CD4-positive, CD25-positive, alpha-beta regulatory T cell (primary cell): ENCODE results near the gene PDZD2. TPM values are rescaled to one million over a fixed set of nuclear protein-coding genes. Genes with fewer than 3 reads are reported as not detected.
"Not testable (repeated sequence)": the region's sequence is repeated elsewhere in the genome, so short reads cannot be mapped to it uniquely, and the experiment has no call there.

Experiments
- ATAC-seq, 2 donors: fragments of 150-1000 bp; cut with Tn5 transposase; one replicate each; pipeline ENCODE4 v1.10.0; 2021; ENCODE audit warnings: low read depth in 2 of 2, moderate number of reproducible peaks in 2 of 2, moderate library complexity in 1 of 2
- DNase-seq, 3 donors: peaks; one replicate each; pipeline versions ENCODE4 v3.0.0 to v3.0.0-alpha.2; 2012 to 2022; ENCODE audit warnings: mixed read lengths in 1 of 3
- H3K27ac ChIP-seq: one replicate; pipeline ENCODE4 v1.7.0; 2013; ENCODE audit warnings: mild to moderate bottlenecking, low read length; ENCODE audit not compliant: insufficient read depth, poor library complexity, severe bottlenecking
- H3K27me3 ChIP-seq: one replicate; pipeline ENCODE4 v1.7.0; 2013; ENCODE audit warnings: low read length; ENCODE audit not compliant: control insufficient read depth, insufficient read depth
- H3K36me3 ChIP-seq: one replicate; pipeline ENCODE4 v1.7.0; 2013; ENCODE audit warnings: mild to moderate bottlenecking, low read length, moderate library complexity; ENCODE audit not compliant: control insufficient read depth, insufficient read depth
- H3K4me1 ChIP-seq: 2 replicates; pipeline ENCODE4 v1.7.0; 2013; ENCODE audit warnings: mild to moderate bottlenecking, low read length; ENCODE audit not compliant: insufficient read depth, control insufficient read depth, poor library complexity, severe bottlenecking
- H3K4me3 ChIP-seq: one replicate; pipeline ENCODE4 v1.7.0; 2013; ENCODE audit warnings: low read depth, mild to moderate bottlenecking, low read length, moderate library complexity
- H3K9me3 ChIP-seq, 2 experiments: 1 replicate in 1 of 2; 2 replicates in 1 of 2; pipeline ENCODE4 v1.7.0; 2013; ENCODE audit warnings: low read length in 2 of 2, mild to moderate bottlenecking in 1 of 2, moderate library complexity in 1 of 2; ENCODE audit not compliant: control insufficient read depth in 2 of 2
- H3K27ac Mint-ChIP-seq, 3 donors: one replicate each; pipeline ENCODE4 v1.8.0; 2020 to 2022; ENCODE audit warnings: mild to moderate bottlenecking in 3 of 3, mixed read lengths in 3 of 3, moderate library complexity in 2 of 3
- H3K27me3 Mint-ChIP-seq: one replicate; pipeline ENCODE4 v1.8.0; 2022; ENCODE audit warnings: mild to moderate bottlenecking, mixed read lengths
- H3K36me3 Mint-ChIP-seq: one replicate; pipeline ENCODE4 v1.8.0; 2020; ENCODE audit warnings: mixed read lengths
- H3K4me1 Mint-ChIP-seq, 4 donors: one replicate each; pipeline ENCODE4 v1.8.0; 2020 to 2022; ENCODE audit warnings: mixed read lengths in 4 of 4, mild to moderate bottlenecking in 1 of 4
- H3K4me3 Mint-ChIP-seq, 4 donors: one replicate each; pipeline ENCODE4 v1.8.0; 2020 to 2022; ENCODE audit warnings: mild to moderate bottlenecking in 4 of 4, mixed read lengths in 4 of 4, moderate library complexity in 3 of 4
- H3K9me3 Mint-ChIP-seq, 7 donors: one replicate each; pipeline ENCODE4 v1.8.0; 2020 to 2022; ENCODE audit warnings: mixed read lengths in 7 of 7, mild to moderate bottlenecking in 3 of 7, moderate library complexity in 2 of 7
- polyA plus RNA-seq, 4 donors: library from polyadenylated mRNA; unstranded; fragments of 300-500 nt; fragmentation: Illumina TruSeq; gene quantifications; one replicate each; pipeline ENCODE4 v1.2.3, GENCODE V29; 2021
- total RNA-seq: library from RNA; stranded (reverse); gene quantifications from one replicate; pipeline ENCODE4 v1.2.3, GENCODE V29; 2022

The PDZD2 gene
- total RNA-seq, result 1.3 TPM
- under 1 TPM; 0.06 to 0.41 (median 0.22) TPM for polyA plus RNA-seq

- peak within 1 kb of the TSS; percentile 82 to 87 (median 87) for H3K4me3 Mint-ChIP-seq
- no peak within 1 kb of the TSS for H3K27ac Mint-ChIP-seq
- H3K9me3 Mint-ChIP-seq, result peaks cover 0 to 4% (median 0%) of the 10 kb centered on the region in 7 donors
- Histone ChIP-seq H3K4me1 (peaks cover 5% of the 10 kb centered on the region), H3K4me3 (no peak within 1 kb of the TSS), H3K9me3 (no peaks in the 10 kb centered on the region), H3K36me3 (no peaks in the 10 kb centered on the region), H3K27me3 (peaks cover 7% of the 10 kb centered on the region), H3K27ac (no peak within 1 kb of the TSS)
- peaks cover 0 to 11% (median 0%) of the 10 kb centered on the region in 4 donors for H3K4me1 Mint-ChIP-seq
- peak; percentile 34 to 50 (median 41) for DNase-seq
- no peaks in the 10 kb centered on the region for H3K36me3 Mint-ChIP-seq
- peaks cover 13% of the 10 kb centered on the region for H3K27me3 Mint-ChIP-seq
- peak; percentile 48 to 61 for ATAC-seq
These were observed at the start of gene PDZD2 for GRCh38 chr5:31638748-31639418. Gene PDZD2, plus strand, starts transcription at chr5:31639131.

- peaks cover 13% of the 10 kb centered on the region for H3K27me3 Mint-ChIP-seq
- no peak overlapping the region for H3K27ac Mint-ChIP-seq
- Histone ChIP-seq H3K4me1 (no peaks in the 10 kb centered on the region), H3K36me3 (no peaks in the 10 kb centered on the region), H3K27ac (no peak overlapping the region), H3K9me3 (no peaks in the 10 kb centered on the region), H3K27me3 (peaks cover 2% of the 10 kb centered on the region), H3K4me3 (no peak overlapping the region)
- no peaks in the 10 kb centered on the region for H3K36me3 Mint-ChIP-seq
- ATAC-seq, result no peak
- no peaks in the 10 kb centered on the region for H3K4me1 Mint-ChIP-seq
- no peak overlapping the region for H3K4me3 Mint-ChIP-seq
- H3K9me3 Mint-ChIP-seq, result peaks cover 0 to 2% (median 0%) of the 10 kb centered on the region in 7 donors
- no peak for DNase-seq
These were observed 45.3 kb upstream of the PDZD2 start for GRCh38 chr5:31593665-31594064.

GRCh38 chr5:31596354-31596753 lies 42.6 kb upstream of the PDZD2 start:
- Histone ChIP-seq H3K36me3 (no peaks in the 10 kb centered on the region), H3K9me3 (no peaks in the 10 kb centered on the region), H3K4me3 (no peak overlapping the region), H3K27ac (no peak overlapping the region), H3K27me3 (peaks cover 4% of the 10 kb centered on the region), H3K4me1 (no peaks in the 10 kb centered on the region)
- ATAC-seq (no peak), DNase-seq (no peak)
- Mint-ChIP-seq H3K36me3 (no peaks in the 10 kb centered on the region), H3K27ac (no peak overlapping the region), H3K27me3 (peaks cover 20% of the 10 kb centered on the region), H3K9me3 (peaks cover 0 to 2% (median 0%) of the 10 kb centered on the region in 7 donors), H3K4me1 (no peaks in the 10 kb centered on the region), H3K4me3 (no peak overlapping the region)

- no peaks in the 10 kb centered on the region for H3K9me3 ChIP-seq
- no peak overlapping the region for H3K27ac ChIP-seq
- peaks cover 15% of the 10 kb centered on the region for H3K27me3 Mint-ChIP-seq
- ATAC-seq (no peak), DNase-seq (no peak)
- H3K9me3 Mint-ChIP-seq, result no peaks in the 10 kb centered on the region
- no peak overlapping the region for H3K27ac Mint-ChIP-seq
- no peaks in the 10 kb centered on the region for H3K36me3 Mint-ChIP-seq
- H3K36me3 ChIP-seq, result no peaks in the 10 kb centered on the region
- no peaks in the 10 kb centered on the region for H3K4me1 Mint-ChIP-seq
- H3K27me3 ChIP-seq, result peaks cover 4% of the 10 kb centered on the region
- H3K4me1 ChIP-seq, result no peaks in the 10 kb centered on the region
- no peak overlapping the region for H3K4me3 ChIP-seq
- H3K4me3 Mint-ChIP-seq, result no peak overlapping the region
These were observed 40.0 kb upstream of the PDZD2 start for GRCh38 chr5:31598640-31599611.

- not testable (repeated sequence) for H3K4me1 ChIP-seq, H3K27ac Mint-ChIP-seq, H3K27me3 ChIP-seq, ATAC-seq, H3K9me3 ChIP-seq, H3K27ac ChIP-seq, H3K4me1 Mint-ChIP-seq, H3K9me3 Mint-ChIP-seq, H3K36me3 ChIP-seq, H3K36me3 Mint-ChIP-seq, H3K4me3 Mint-ChIP-seq, DNase-seq, H3K4me3 ChIP-seq
- peaks cover 21% of the 10 kb centered on the region for H3K27me3 Mint-ChIP-seq
These were observed 36.6 kb upstream of the PDZD2 start for GRCh38 chr5:31602305-31602704.

GRCh38 chr5:31604240-31604639 lies 34.7 kb upstream of the PDZD2 start:
- peaks cover 16% of the 10 kb centered on the region for H3K27me3 Mint-ChIP-seq
- no peak overlapping the region for H3K4me3 Mint-ChIP-seq
- Histone ChIP-seq H3K27ac (no peak overlapping the region), H3K36me3 (no peaks in the 10 kb centered on the region), H3K4me1 (no peaks in the 10 kb centered on the region), H3K9me3 (no peaks in the 10 kb centered on the region), H3K4me3 (no peak overlapping the region), H3K27me3 (no peaks in the 10 kb centered on the region)
- no peaks in the 10 kb centered on the region for H3K36me3 Mint-ChIP-seq
- no peak overlapping the region for H3K27ac Mint-ChIP-seq
- DNase-seq, result no peak
- no peak for ATAC-seq
- no peaks in the 10 kb centered on the region for H3K4me1 Mint-ChIP-seq
- H3K9me3 Mint-ChIP-seq, result no peaks in the 10 kb centered on the region

GRCh38 chr5:31604644-31605043 lies 34.3 kb upstream of the PDZD2 start:
- no peaks in the 10 kb centered on the region for H3K27me3 ChIP-seq
- H3K27ac Mint-ChIP-seq, result no peak overlapping the region
- H3K9me3 Mint-ChIP-seq, result no peaks in the 10 kb centered on the region

More at GRCh38 chr5:31604644-31605043, 34.3 kb upstream of the PDZD2 start:
- no peaks in the 10 kb centered on the region for H3K4me1 Mint-ChIP-seq
- no peaks in the 10 kb centered on the region for H3K9me3 ChIP-seq
- DNase-seq (no peak), ATAC-seq (no peak)
- H3K36me3 ChIP-seq, result no peaks in the 10 kb centered on the region
- H3K4me1 ChIP-seq, result no peaks in the 10 kb centered on the region
- peaks cover 14% of the 10 kb centered on the region for H3K27me3 Mint-ChIP-seq
- no peak overlapping the region for H3K4me3 Mint-ChIP-seq
- H3K36me3 Mint-ChIP-seq, result no peaks in the 10 kb centered on the region
- H3K4me3 ChIP-seq, result no peak overlapping the region
- no peak overlapping the region for H3K27ac ChIP-seq
